HepG2 (cell line): ENCODE measurements around the gene ZBTB20. TPM values are rescaled to one million over a fixed set of nuclear protein-coding genes. Genes with fewer than 3 reads are reported as not detected.

Experiments used
- ATAC-seq: fragments of 200-7000 bp; cut with Tn5 transposase; 3 replicates; pipeline ENCODE4 v1.9.1; 2020; ENCODE audit warnings: mild to moderate bottlenecking, moderate library complexity
- BruUV-seq: library from RNA; stranded (reverse); fragments of 400-500 nt; replicated peaks from 2 replicates; lab custom pipeline; 2021; lab: Mats Ljungman, UMichigan
- CTCF ChIA-PET: fragments of 300-600 bp; formaldehyde crosslinking; extraction: SDS; loops from one replicate; lab custom pipeline; 2021; ENCODE audit warnings: low total read pairs, inconsistent platforms, low intra/inter-chr PET ratio; lab: Yijun Ruan, JAX
- POLR2A ChIA-PET: fragments of 350-600 bp; sonication (Branson Sonifier 250); formaldehyde crosslinking; loops from one replicate; lab custom pipeline; 2020; ENCODE audit warnings: antibody characterized with exemption, inconsistent platforms; lab: Yijun Ruan, JAX
- DNase-seq: peaks from one replicate; pipeline ENCODE4 v3.0.0-alpha.2; 2015; ENCODE audit warnings: low spot score
- FAIRE-seq: peaks from 3 replicates; lab custom pipeline; 2011; peaks lifted over from hg19 to GRCh38; lab: Jason Lieb, UNC
- H2AFZ ChIP-seq: one replicate; pipeline ENCODE4 v1.6.1; 2011; ENCODE audit warnings: low read length, inconsistent platforms
- H3K27ac ChIP-seq: fragments of 300-600 bp; 3 replicates; pipeline ENCODE4 v1.8.0; 2011; ENCODE audit warnings: mixed run types, mild to moderate bottlenecking, mixed read lengths, low read length, inconsistent platforms; ENCODE audit not compliant: insufficient read depth; ENCODE audit errors: extremely low read length
- H3K27me3 ChIP-seq, 2 experiments: fragments of 200-600 bp in 1 of 2; 2 replicates in 1 of 2; 3 replicates in 1 of 2; pipeline versions ENCODE4 v1.6.0 to v1.8.0; 2011; ENCODE audit warnings: low read length in 2 of 2, mild to moderate bottlenecking in 2 of 2, moderate library complexity in 2 of 2, inconsistent platforms in 1 of 2; ENCODE audit not compliant: insufficient read depth in 2 of 2, control insufficient read depth in 1 of 2
- H3K36me3 ChIP-seq, 2 experiments: fragments of 200-600 bp in 1 of 2; replicated peaks in 1 of 2; 2 replicates in 1 of 2; 3 replicates in 1 of 2; pipeline versions ENCODE4 v1.5.1 to v1.8.0; 2011; ENCODE audit warnings: low read length in 2 of 2, inconsistent platforms in 1 of 2; ENCODE audit not compliant: insufficient read depth in 2 of 2, control insufficient read depth in 1 of 2
- H3K4me1 ChIP-seq: 2 replicates; pipeline ENCODE4 v1.5.1; 2012; ENCODE audit warnings: low read length, inconsistent platforms; ENCODE audit not compliant: insufficient read depth
- H3K4me2 ChIP-seq: 2 replicates; pipeline ENCODE4 v1.6.0; 2011; ENCODE audit warnings: low read depth, low read length, inconsistent platforms
- H3K4me3 ChIP-seq, 3 experiments: fragments of 200-600 bp in 1 of 3; sonication (generic), shearing (Covaris generic) in 1 of 3; replicated peaks in 1 of 3; 2 replicates each; pipeline ENCODE4 v1.5.1; 2011 to 2016; ENCODE audit warnings: low read length in 3 of 3, inconsistent platforms in 2 of 3, low read depth in 2 of 3, mild to moderate bottlenecking in 2 of 3, control low read depth in 1 of 3, mixed read lengths in 1 of 3; ENCODE audit not compliant: insufficient read depth in 1 of 3
- H3K79me2 ChIP-seq: one replicate; pipeline ENCODE4 v1.6.1; 2011; ENCODE audit warnings: low read length, inconsistent platforms; ENCODE audit not compliant: insufficient read depth
- H3K9ac ChIP-seq: 2 replicates; pipeline ENCODE4 v1.6.0; 2011; ENCODE audit warnings: mild to moderate bottlenecking, low read depth, low read length, inconsistent platforms; ENCODE audit not compliant: insufficient read depth
- H3K9me3 ChIP-seq: 2 replicates; pipeline ENCODE4 v1.5.1; 2012; ENCODE audit warnings: mild to moderate bottlenecking, low read length
- H4K20me1 ChIP-seq: 2 replicates; pipeline ENCODE4 v1.6.0; 2011; ENCODE audit warnings: inconsistent platforms, mild to moderate bottlenecking, low read length, moderate library complexity; ENCODE audit not compliant: insufficient read depth
- GMEB2 ChIP-seq: IDR thresholded peaks from 2 replicates; pipeline ENCODE4 v1.6.1; 2016; ENCODE audit warnings: missing biosample characterization, missing genetic modification reagents, low read depth
- MTERF4 ChIP-seq: sonication (generic); formaldehyde crosslinking; IDR thresholded peaks from 2 replicates; pipeline ENCODE4 v1.8.0; 2023; ENCODE audit warnings: mild to moderate bottlenecking, missing genetic modification reagents
- RFX3 ChIP-seq: IDR thresholded peaks from 2 replicates; pipeline ENCODE4 v1.6.1; 2016; ENCODE audit warnings: missing biosample characterization, missing genetic modification reagents
- ZNF12 ChIP-seq: sonication (generic); formaldehyde crosslinking; IDR thresholded peaks from 2 replicates; pipeline ENCODE4 v1.5.0; 2020; ENCODE audit warnings: missing genetic modification reagents
- ZNF225 ChIP-seq: sonication (generic); formaldehyde crosslinking; IDR thresholded peaks from 2 replicates; pipeline ENCODE4 v1.4.0; 2020; ENCODE audit warnings: mild to moderate bottlenecking, missing genetic modification reagents
- ZNF382 ChIP-seq: sonication (generic); formaldehyde crosslinking; IDR thresholded peaks from 2 replicates; pipeline ENCODE4 v1.5.0; 2020; ENCODE audit warnings: missing genetic modification reagents, mild to moderate bottlenecking, borderline replicate concordance
- ZNF468 ChIP-seq: sonication (generic); formaldehyde crosslinking; IDR thresholded peaks from 2 replicates; pipeline ENCODE4 v1.8.0; 2022; ENCODE audit warnings: mild to moderate bottlenecking, moderate library complexity, missing genetic modification reagents
- ZNF784 ChIP-seq: sonication (generic); formaldehyde crosslinking; IDR thresholded peaks from 2 replicates; pipeline ENCODE4 v1.5.1; 2020; ENCODE audit warnings: missing genetic modification reagents, mild to moderate bottlenecking, borderline replicate concordance
- WGBS: methylation state at CpG from one replicate; pipeline ENCODE4 v1.1.6; 2017; ENCODE audit warnings: low lambda C conversion rate; 5-methylcytosine and 5-hydroxymethylcytosine counted together
- in situ Hi-C: cut with HindIII; loops from 2 replicates; pipeline ENCODE4 v1.10.0; 2017; ENCODE audit warnings: low pct_unique_long_range_greater_than_20kb; ENCODE audit not compliant: extremely low pct_ligation_motif_present
- intact Hi-C: fragments of 100-400 bp; cut with micrococcal nuclease; formaldehyde crosslinking; loops from one replicate; pipeline ENCODE4 v1.10.0; 2022; ENCODE audit not compliant: unreplicated experiment
- polyA plus RNA-seq, 8 experiments: library from polyadenylated mRNA; depleted of rRNA in 3 of 8; stranded (reverse) in 7 of 8; unstranded in 1 of 8; fragments of >200 nt; fragmentation: Illumina TruSeq in 4 of 8; extraction: Trizol in 4 of 8; gene quantifications; 2 replicates each; pipeline versions ENCODE4 v1.2.1 to v1.2.3, GENCODE V29; 2011 to 2016; ENCODE audit warnings: low read depth in 4 of 8, missing spikeins in 1 of 8, mixed read lengths in 1 of 8; ENCODE audit not compliant: insufficient read depth in 1 of 8
- total RNA-seq, 5 experiments: library from RNA; depleted of rRNA; stranded (reverse); fragments of >200 nt; fragmentation: Illumina TruSeq; extraction: Trizol; gene quantifications; 2 replicates each; pipeline ENCODE4 v1.2.3, GENCODE V29; 2016; ENCODE audit warnings: low read depth in 1 of 5
- TF ChIP-seq, protein P1 (sequence below): sonication (generic); formaldehyde crosslinking; IDR thresholded peaks from one replicate; pipeline ENCODE4 v1.5.1; 2020; ENCODE audit warnings: mild to moderate bottlenecking, missing genetic modification reagents; ENCODE audit errors: not compliant biosample characterization
- TF ChIP-seq, protein P2 (sequence below): sonication (generic); formaldehyde crosslinking; IDR thresholded peaks from 2 replicates; pipeline ENCODE4 v1.5.0; 2020; ENCODE audit warnings: missing genetic modification reagents, mild to moderate bottlenecking, borderline replicate concordance

The ZBTB20 gene
- total and polyA plus RNA-seq, 2 of the 13 experiments (the other 11 are each of a cell fraction or from before 2014, with no cell fraction given): 1.9 to 8.8 TPM

DNA sequence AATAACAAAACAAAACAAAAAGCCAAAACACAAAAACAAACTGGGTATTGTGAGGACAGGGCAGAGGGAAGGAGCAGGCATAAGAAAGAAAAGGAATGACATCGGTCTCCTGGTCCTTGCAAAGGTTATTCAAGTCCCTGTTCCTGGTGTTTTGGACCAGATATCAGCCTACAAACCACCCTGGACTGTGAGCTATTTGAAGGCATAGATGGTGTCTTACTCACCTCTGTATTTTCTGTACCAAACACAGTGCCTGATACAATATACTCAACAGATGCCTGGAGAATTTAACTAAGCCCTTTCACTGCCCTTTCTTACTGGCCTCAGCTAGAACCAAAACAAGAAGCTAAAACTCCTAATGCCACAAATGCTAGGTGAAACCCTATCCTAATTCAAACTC, 656.3 kb downstream of the ZBTB20 start (continued):
- TF ChIP-seq, protein P1, sequence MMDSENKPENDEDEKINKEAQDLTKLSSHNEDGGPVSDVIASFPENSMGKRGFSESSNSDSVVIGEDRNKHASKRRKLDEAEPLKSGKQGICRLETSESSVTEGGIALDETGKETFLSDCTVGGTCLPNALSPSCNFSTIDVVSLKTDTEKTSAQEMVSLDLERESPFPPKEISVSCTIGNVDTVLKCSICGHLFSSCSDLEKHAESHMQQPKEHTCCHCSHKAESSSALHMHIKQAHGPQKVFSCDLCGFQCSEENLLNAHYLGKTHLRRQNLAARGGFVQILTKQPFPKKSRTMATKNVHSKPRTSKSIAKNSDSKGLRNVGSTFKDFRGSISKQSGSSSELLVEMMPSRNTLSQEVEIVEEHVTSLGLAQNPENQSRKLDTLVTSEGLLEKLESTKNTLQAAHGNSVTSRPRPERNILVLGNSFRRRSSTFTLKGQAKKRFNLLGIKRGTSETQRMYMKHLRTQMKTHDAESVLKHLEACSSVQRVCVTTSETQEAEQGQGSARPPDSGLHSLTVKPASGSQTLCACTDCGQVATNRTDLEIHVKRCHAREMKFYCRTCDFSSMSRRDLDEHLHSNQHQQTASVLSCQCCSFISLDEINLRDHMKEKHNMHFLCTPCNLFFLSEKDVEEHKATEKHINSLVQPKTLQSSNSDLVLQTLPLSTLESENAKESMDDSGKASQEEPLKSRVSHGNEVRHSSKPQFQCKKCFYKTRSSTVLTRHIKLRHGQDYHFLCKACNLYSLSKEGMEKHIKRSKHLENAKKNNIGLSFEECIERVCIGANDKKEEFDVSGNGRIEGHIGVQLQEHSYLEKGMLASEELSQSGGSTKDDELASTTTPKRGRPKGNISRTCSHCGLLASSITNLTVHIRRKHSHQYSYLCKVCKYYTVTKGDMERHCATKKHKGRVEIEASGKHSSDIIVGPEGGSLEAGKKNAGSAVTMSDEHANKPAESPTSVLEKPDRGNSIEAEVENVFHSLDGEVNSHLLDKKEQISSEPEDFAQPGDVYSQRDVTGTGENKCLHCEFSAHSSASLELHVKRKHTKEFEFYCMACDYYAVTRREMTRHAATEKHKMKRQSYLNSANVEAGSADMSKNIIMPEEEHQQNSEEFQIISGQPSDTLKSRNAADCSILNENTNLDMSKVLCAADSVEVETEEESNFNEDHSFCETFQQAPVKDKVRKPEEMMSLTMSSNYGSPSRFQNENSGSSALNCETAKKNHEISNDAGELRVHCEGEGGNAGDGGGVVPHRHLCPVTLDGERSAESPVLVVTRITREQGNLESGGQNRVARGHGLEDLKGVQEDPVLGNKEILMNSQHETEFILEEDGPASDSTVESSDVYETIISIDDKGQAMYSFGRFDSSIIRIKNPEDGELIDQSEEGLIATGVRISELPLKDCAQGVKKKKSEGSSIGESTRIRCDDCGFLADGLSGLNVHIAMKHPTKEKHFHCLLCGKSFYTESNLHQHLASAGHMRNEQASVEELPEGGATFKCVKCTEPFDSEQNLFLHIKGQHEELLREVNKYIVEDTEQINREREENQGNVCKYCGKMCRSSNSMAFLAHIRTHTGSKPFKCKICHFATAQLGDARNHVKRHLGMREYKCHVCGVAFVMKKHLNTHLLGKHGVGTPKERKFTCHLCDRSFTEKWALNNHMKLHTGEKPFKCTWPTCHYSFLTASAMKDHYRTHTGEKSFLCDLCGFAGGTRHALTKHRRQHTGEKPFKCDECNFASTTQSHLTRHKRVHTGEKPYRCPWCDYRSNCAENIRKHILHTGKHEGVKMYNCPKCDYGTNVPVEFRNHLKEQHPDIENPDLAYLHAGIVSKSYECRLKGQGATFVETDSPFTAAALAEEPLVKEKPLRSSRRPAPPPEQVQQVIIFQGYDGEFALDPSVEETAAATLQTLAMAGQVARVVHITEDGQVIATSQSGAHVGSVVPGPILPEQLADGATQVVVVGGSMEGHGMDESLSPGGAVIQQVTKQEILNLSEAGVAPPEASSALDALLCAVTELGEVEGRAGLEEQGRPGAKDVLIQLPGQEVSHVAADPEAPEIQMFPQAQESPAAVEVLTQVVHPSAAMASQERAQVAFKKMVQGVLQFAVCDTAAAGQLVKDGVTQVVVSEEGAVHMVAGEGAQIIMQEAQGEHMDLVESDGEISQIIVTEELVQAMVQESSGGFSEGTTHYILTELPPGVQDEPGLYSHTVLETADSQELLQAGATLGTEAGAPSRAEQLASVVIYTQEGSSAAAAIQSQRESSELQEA (CRISPR knock-in tag): no peak
- no peak for TF ChIP-seq MTERF4 (CRISPR knock-in tag)
- TF ChIP-seq, all 625 proteins: peak for 0

DNA sequence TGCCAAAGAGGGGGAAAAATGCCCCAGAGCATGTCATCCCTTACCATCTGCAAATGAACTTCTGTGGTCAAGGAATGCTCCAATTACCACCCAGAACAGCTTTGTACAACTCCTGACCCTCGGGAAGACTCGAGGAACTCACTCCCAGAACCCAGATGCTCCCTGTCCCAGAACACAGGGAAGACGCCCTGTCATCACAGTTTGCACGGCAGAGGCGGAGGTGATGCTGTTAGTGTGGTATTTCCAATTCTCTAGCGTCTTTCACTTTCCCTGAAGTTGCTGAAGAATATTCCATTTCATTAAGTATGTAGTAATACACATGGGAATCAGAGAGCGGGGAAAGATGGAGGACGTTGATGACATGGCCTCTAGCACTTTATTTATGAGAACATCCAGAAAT, 659.6 kb downstream of the ZBTB20 start:
- CTCF ChIA-PET: no interaction called here
- Histone ChIP-seq H3K4me2 (no peak overlapping the region), H3K27me3 (no peaks in the 10 kb centered on the region), H3K9me3 (no peaks in the 10 kb centered on the region), H3K4me1 (no peaks in the 10 kb centered on the region), H4K20me1 (no peaks in the 10 kb centered on the region), H2AFZ (no peak overlapping the region), H3K27ac (no peak overlapping the region), H3K36me3 (no peaks in the 10 kb centered on the region; a peak in 1 of 5 replicates), H3K9ac (no peak overlapping the region), H3K4me3 (no peak overlapping the region), H3K79me2 (no peaks in the 10 kb centered on the region)
- DNase-seq: no peak
- POLR2A ChIA-PET: no interaction called here
- no peak for FAIRE-seq
- BruUV-seq: no TSS peak
- no peak for ATAC-seq
- in situ Hi-C loops: no loop called here
- intact Hi-C loops: no loop called here
- WGBS: 95% methylated on average over 7 of the region's 8 CpGs
- TF ChIP-seq ZNF784 (CRISPR knock-in tag) (no peak), ZNF468 (CRISPR knock-in tag) (no peak), ZNF225 (no peak), GMEB2 (CRISPR knock-in tag) (no peak), RFX3 (CRISPR knock-in tag) (no peak), ZNF12 (CRISPR knock-in tag) (no peak), ZNF382 (no peak)
- TF ChIP-seq, protein P2, sequence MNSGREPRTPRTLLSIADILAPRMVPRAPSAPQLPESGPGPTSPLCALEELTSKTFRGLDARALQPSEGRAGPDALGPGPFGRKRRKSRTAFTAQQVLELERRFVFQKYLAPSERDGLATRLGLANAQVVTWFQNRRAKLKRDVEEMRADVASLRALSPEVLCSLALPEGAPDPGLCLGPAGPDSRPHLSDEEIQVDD (CRISPR knock-in tag): no peak
